DND-41 (cell line): ENCODE data around the gene PARVB.

ENCODE experiments used
- ATAC-seq: fragments of 200-7000 bp; cut with Tn5 transposase; 3 replicates; pipeline ENCODE4 v1.9.1; 2021; ENCODE audit warnings: low read depth; ENCODE audit not compliant: insufficient read depth
- DNase-seq: peaks from one replicate; pipeline ENCODE4 v3.0.0-alpha.2; 2020
- H2AFZ ChIP-seq: 2 replicates; pipeline ENCODE4 v1.6.0; 2012; ENCODE audit warnings: low read depth, low read length
- H3K27ac ChIP-seq: 2 replicates; pipeline ENCODE4 v1.5.1; 2012; ENCODE audit warnings: low read length, inconsistent platforms
- H3K27me3 ChIP-seq: fragments of 200-600 bp; sonication (generic); 2 replicates; pipeline ENCODE4 v1.6.0; 2012; ENCODE audit warnings: low read length, mild to moderate bottlenecking, inconsistent platforms; ENCODE audit not compliant: insufficient read depth, poor library complexity
- H3K36me3 ChIP-seq: 2 replicates; pipeline ENCODE4 v1.5.1; 2012; ENCODE audit warnings: low read length, inconsistent platforms; ENCODE audit not compliant: insufficient read depth
- H3K4me1 ChIP-seq: 2 replicates; pipeline ENCODE4 v1.5.1; 2012; ENCODE audit warnings: mild to moderate bottlenecking, low read length; ENCODE audit not compliant: insufficient read depth
- H3K4me2 ChIP-seq: 2 replicates; pipeline ENCODE4 v1.6.0; 2012; ENCODE audit warnings: mild to moderate bottlenecking, moderate library complexity, low read length, inconsistent platforms; ENCODE audit not compliant: insufficient read depth
- H3K4me3 ChIP-seq, 2 experiments: fragments of 200-600 bp in 1 of 2; shearing (Covaris generic) in 1 of 2; 2 replicates each; pipeline ENCODE4 v1.5.1; 2012 to 2016; ENCODE audit warnings: inconsistent platforms in 2 of 2, low read length in 2 of 2, mild to moderate bottlenecking in 2 of 2, low read depth in 1 of 2, moderate library complexity in 1 of 2
- H3K79me2 ChIP-seq: 2 replicates; pipeline ENCODE4 v1.6.0; 2012; ENCODE audit warnings: low read length, inconsistent platforms; ENCODE audit not compliant: insufficient read depth
- H3K9ac ChIP-seq: 2 replicates; pipeline ENCODE4 v1.6.0; 2012; ENCODE audit warnings: low read depth, mild to moderate bottlenecking, inconsistent platforms, low read length, moderate library complexity
- H3K9me3 ChIP-seq: 2 replicates; pipeline ENCODE4 v1.5.1; 2012; ENCODE audit warnings: low read length, moderate library complexity, mild to moderate bottlenecking, inconsistent platforms; ENCODE audit not compliant: insufficient read depth, severe bottlenecking
- H4K20me1 ChIP-seq: 2 replicates; pipeline ENCODE4 v1.6.0; 2012; ENCODE audit warnings: low read length; ENCODE audit not compliant: insufficient read depth
- CTCF ChIP-seq: IDR thresholded peaks from 2 replicates; pipeline ENCODE4 v1.5.1; 2012; ENCODE audit warnings: borderline replicate concordance, low read length, moderate library complexity, mild to moderate bottlenecking; ENCODE audit not compliant: poor library complexity, severe bottlenecking; ENCODE audit errors: extremely low read depth
- EZH2 ChIP-seq: IDR thresholded peaks from 3 replicates; pipeline ENCODE4 v1.6.1; 2012; ENCODE audit warnings: borderline replicate concordance, low read depth, mild to moderate bottlenecking, moderate library complexity, low read length, inconsistent platforms; ENCODE audit not compliant: severe bottlenecking

PARVB gene

GRCh38 chr22:44097263-44098020 lies 73.3 kb downstream of the PARVB start:
- TF ChIP-seq CTCF, result no peak
- no peak for TF ChIP-seq EZH2
- Histone ChIP-seq H3K4me3 (no peak overlapping the region), H3K9me3 (no peaks in the 10 kb centered on the region), H3K36me3 (no peaks in the 10 kb centered on the region), H4K20me1 (no peaks in the 10 kb centered on the region), H3K27me3 (no peaks in the 10 kb centered on the region), H3K79me2 (no peaks in the 10 kb centered on the region), H2AFZ (no peak overlapping the region), H3K9ac (no peak overlapping the region), H3K4me2 (no peak overlapping the region), H3K27ac (no peak overlapping the region), H3K4me1 (no peaks in the 10 kb centered on the region)
- ATAC-seq (no peak), DNase-seq (no peak)

GRCh38 chr22:44098021-44098739 lies 74.1 kb downstream of the PARVB start:
- TF ChIP-seq EZH2 (no peak), CTCF (no peak)
- Histone ChIP-seq H3K9ac (no peak overlapping the region), H3K9me3 (no peaks in the 10 kb centered on the region), H3K4me3 (no peak overlapping the region), H3K4me2 (no peak overlapping the region), H3K27me3 (no peaks in the 10 kb centered on the region), H4K20me1 (no peaks in the 10 kb centered on the region), H3K4me1 (no peaks in the 10 kb centered on the region), H3K27ac (no peak overlapping the region), H2AFZ (no peak overlapping the region), H3K36me3 (no peaks in the 10 kb centered on the region), H3K79me2 (no peaks in the 10 kb centered on the region)
- DNase-seq, result no peak
- ATAC-seq, result no peak

GRCh38 chr22:44098966-44099530 lies 74.9 kb downstream of the PARVB start:
- DNase-seq (no peak), ATAC-seq (no peak)
- H3K79me2 ChIP-seq, result no peaks in the 10 kb centered on the region
- no peak for TF ChIP-seq EZH2
- no peak for TF ChIP-seq CTCF
- H3K27ac ChIP-seq, result no peak overlapping the region
- no peaks in the 10 kb centered on the region for H3K36me3 ChIP-seq
- no peak overlapping the region for H3K4me2 ChIP-seq
- H3K9me3 ChIP-seq, result no peaks in the 10 kb centered on the region
- H3K4me1 ChIP-seq, result no peaks in the 10 kb centered on the region
- H3K27me3 ChIP-seq, result no peaks in the 10 kb centered on the region
- no peak overlapping the region for H3K9ac ChIP-seq
- H3K4me3 ChIP-seq, result no peak overlapping the region
- H4K20me1 ChIP-seq, result no peaks in the 10 kb centered on the region
- H2AFZ ChIP-seq, result no peak overlapping the region
